ENCODE data around the gene SMAD2.

DNA sequence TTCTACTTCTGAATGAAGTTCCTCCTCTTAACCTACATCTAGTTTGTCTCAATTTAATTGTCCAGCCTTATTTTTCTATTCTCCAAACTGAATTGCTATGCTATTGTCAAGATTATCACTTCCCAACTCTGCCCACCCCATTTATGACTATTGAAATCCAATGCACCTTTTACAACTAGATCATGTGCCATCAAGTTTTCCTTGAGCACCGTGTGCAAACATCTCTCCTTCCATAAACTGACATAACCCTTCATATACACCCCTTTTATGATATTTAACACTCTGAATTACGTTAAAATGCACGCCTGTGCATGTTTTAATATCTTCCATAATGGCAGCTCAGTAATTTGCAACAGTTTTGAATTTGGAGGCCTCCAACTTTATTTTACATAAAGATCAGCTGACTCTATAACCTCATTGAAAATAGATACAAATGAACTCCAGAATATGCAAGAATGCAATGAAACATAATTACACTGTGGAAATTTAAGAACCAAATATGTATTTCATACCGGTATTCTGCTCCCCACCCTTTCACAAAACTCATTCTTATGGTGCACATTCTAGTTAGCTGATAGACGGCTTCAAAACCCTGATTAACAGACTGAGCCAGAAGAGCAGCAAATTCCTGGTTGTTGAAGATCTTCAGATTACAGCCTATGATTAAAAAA lies 85.5 kb downstream of the SMAD2 start:
- TF ChIP-seq, protein P1, sequence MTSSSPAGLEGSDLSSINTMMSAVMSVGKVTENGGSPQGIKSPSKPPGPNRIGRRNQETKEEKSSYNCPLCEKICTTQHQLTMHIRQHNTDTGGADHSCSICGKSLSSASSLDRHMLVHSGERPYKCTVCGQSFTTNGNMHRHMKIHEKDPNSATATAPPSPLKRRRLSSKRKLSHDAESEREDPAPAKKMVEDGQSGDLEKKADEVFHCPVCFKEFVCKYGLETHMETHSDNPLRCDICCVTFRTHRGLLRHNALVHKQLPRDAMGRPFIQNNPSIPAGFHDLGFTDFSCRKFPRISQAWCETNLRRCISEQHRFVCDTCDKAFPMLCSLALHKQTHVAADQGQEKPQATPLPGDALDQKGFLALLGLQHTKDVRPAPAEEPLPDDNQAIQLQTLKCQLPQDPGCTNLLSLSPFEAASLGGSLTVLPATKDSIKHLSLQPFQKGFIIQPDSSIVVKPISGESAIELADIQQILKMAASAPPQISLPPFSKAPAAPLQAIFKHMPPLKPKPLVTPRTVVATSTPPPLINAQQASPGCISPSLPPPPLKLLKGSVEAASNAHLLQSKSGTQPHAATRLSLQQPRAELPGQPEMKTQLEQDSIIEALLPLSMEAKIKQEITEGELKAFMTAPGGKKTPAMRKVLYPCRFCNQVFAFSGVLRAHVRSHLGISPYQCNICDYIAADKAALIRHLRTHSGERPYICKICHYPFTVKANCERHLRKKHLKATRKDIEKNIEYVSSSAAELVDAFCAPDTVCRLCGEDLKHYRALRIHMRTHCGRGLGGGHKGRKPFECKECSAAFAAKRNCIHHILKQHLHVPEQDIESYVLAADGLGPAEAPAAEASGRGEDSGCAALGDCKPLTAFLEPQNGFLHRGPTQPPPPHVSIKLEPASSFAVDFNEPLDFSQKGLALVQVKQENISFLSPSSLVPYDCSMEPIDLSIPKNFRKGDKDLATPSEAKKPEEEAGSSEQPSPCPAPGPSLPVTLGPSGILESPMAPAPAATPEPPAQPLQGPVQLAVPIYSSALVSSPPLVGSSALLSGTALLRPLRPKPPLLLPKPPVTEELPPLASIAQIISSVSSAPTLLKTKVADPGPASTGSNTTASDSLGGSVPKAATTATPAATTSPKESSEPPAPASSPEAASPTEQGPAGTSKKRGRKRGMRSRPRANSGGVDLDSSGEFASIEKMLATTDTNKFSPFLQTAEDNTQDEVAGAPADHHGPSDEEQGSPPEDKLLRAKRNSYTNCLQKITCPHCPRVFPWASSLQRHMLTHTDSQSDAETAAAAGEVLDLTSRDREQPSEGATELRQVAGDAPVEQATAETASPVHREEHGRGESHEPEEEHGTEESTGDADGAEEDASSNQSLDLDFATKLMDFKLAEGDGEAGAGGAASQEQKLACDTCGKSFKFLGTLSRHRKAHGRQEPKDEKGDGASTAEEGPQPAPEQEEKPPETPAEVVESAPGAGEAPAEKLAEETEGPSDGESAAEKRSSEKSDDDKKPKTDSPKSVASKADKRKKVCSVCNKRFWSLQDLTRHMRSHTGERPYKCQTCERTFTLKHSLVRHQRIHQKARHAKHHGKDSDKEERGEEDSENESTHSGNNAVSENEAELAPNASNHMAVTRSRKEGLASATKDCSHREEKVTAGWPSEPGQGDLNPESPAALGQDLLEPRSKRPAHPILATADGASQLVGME (CRISPR knock-in tag; IDR thresholded peaks at IDR 0.05): no peak
- no peak for TF ChIP-seq KDM1A (IDR thresholded peaks at IDR 0.05)
- TF ChIP-seq POLR2AphosphoS5 (IDR thresholded peaks at IDR 0.05; ENCODE audit: control insufficient read depth, insufficient read depth, low read depth, low read length): no peak
- TF ChIP-seq POLR2A (conservative IDR thresholded peaks at IDR 0.05): no peak
- no peak for TF ChIP-seq NONO (IDR thresholded peaks at IDR 0.05; ENCODE audit: low read depth in 2 of 2, low read length in 1 of 2)
- no peak for TF ChIP-seq ZNF24 (IDR thresholded peaks at IDR 0.05)
- no peak for TF ChIP-seq NRF1 (conservative IDR thresholded peaks at IDR 0.05 in 1 of 2, IDR thresholded peaks at IDR 0.05 in 1 of 2)
- no peak for TF ChIP-seq ZNF175 (CRISPR knock-in tag; IDR thresholded peaks at IDR 0.05; ENCODE audit: low read depth)
- no peak for TF ChIP-seq EP300 (IDR thresholded peaks at IDR 0.05; ENCODE audit: low read length)
- TF ChIP-seq SOX6 (IDR thresholded peaks at IDR 0.05): no peak
